CD4-positive, alpha-beta T cell (primary cell): ENCODE measurements around the gene OSCP1. TPM values are rescaled to one million over a fixed set of nuclear protein-coding genes. Genes with fewer than 3 reads are reported as not detected.

Source experiments
- ATAC-seq: fragments of 200-7000 bp; cut with Tn5 transposase; one replicate; pipeline ENCODE4 v1.10.0; 2022; ENCODE audit warnings: mild to moderate bottlenecking; ENCODE audit not compliant: poor library complexity
- CTCF ChIA-PET: fragments of 350-600 bp; sonication (Branson Sonifier 250); formaldehyde crosslinking; loops from one replicate; lab custom pipeline; 2021; ENCODE audit warnings: antibody characterized with exemption, inconsistent platforms; lab: Charles Lee
- POLR2A ChIA-PET: fragments of 350-600 bp; sonication (Branson Sonifier 250); formaldehyde crosslinking; loops from one replicate; lab custom pipeline; 2021; ENCODE audit warnings: antibody characterized with exemption, inconsistent platforms; lab: Charles Lee
- DNase-seq, 14 experiments: peaks; one replicate each; pipeline ENCODE4 v3.0.0-alpha.2; 2013 to 2020; ENCODE audit warnings: mixed read lengths in 2 of 14
- H3K27ac ChIP-seq, 2 donors: one replicate each; pipeline versions ENCODE4 v1.5.1 to v1.7.0; 2013; ENCODE audit warnings: low read length in 2 of 2, low read depth in 1 of 2, mild to moderate bottlenecking in 1 of 2
- H3K27me3 ChIP-seq, 2 experiments: 1 replicate in 1 of 2; 2 replicates in 1 of 2; pipeline versions ENCODE4 v1.6.1 to v1.7.0; 2013; ENCODE audit warnings: low read length in 2 of 2, control low read depth in 1 of 2, mild to moderate bottlenecking in 1 of 2, moderate library complexity in 1 of 2; ENCODE audit not compliant: insufficient read depth in 2 of 2, control insufficient read depth in 1 of 2
- H3K36me3 ChIP-seq: one replicate; pipeline ENCODE4 v1.6.1; 2013; ENCODE audit warnings: low read length, control low read depth; ENCODE audit not compliant: insufficient read depth
- H3K4me1 ChIP-seq: one replicate; pipeline ENCODE4 v1.6.1; 2013; ENCODE audit warnings: low read length, control low read depth; ENCODE audit not compliant: insufficient read depth
- H3K4me3 ChIP-seq: one replicate; pipeline ENCODE4 v1.5.1; 2013; ENCODE audit warnings: mild to moderate bottlenecking, low read length, moderate library complexity
- H3K9me3 ChIP-seq, 2 experiments: 1 replicate in 1 of 2; 2 replicates in 1 of 2; pipeline versions ENCODE4 v1.6.1 to v1.7.0; 2013; ENCODE audit warnings: low read length in 2 of 2, mild to moderate bottlenecking in 2 of 2, control low read depth in 1 of 2, moderate library complexity in 1 of 2; ENCODE audit not compliant: control insufficient read depth in 1 of 2, insufficient read depth in 1 of 2
- H3K27ac Mint-ChIP-seq: one replicate; pipeline ENCODE4 v1.8.0; 2020; ENCODE audit warnings: mixed read lengths
- H3K27me3 Mint-ChIP-seq: one replicate; pipeline ENCODE4 v1.8.0; 2021; ENCODE audit warnings: mixed read lengths
- H3K36me3 Mint-ChIP-seq: one replicate; pipeline ENCODE4 v1.8.0; 2021; ENCODE audit warnings: low read depth, mixed read lengths
- H3K4me1 Mint-ChIP-seq: one replicate; pipeline ENCODE4 v1.8.0; 2021; ENCODE audit warnings: low read depth, mixed read lengths
- H3K4me3 Mint-ChIP-seq: one replicate; pipeline ENCODE4 v1.8.0; 2020; ENCODE audit warnings: mild to moderate bottlenecking, mixed read lengths
- H3K9me3 Mint-ChIP-seq: one replicate; pipeline ENCODE4 v1.8.0; 2020; ENCODE audit warnings: mixed read lengths
- CTCF ChIP-seq: fragments of 200-600 bp; IDR thresholded peaks from one replicate; pipeline ENCODE4 v1.8.0; 2022; ENCODE audit warnings: antibody characterized with exemption, mild to moderate bottlenecking
- intact Hi-C, 2 experiments: fragments of 100-400 bp; cut with DNase I in 1 of 2; cut with micrococcal nuclease in 1 of 2; formaldehyde crosslinking; loops; one replicate each; pipeline versions ENCODE4 v1.15.1 to v1.9.0; 2023 to 2025; cut with DNase I, micrococcal nuclease
- total RNA-seq, 174 experiments: library from RNA in 2 of 174; stranded (reverse) in 2 of 174; gene quantifications; one replicate each; pipeline ENCODE4 v1.2.3 and lab custom pipeline; 2021 to 2026

The OSCP1 gene
- total RNA-seq, 2 experiments from 2014 or later: 0.82 to 2.4 TPM

GRCh38 chr1:36472656-36473055, 22.4 kb upstream of the OSCP1 start:
- ChIA-PET CTCF (no interaction called here), POLR2A (no interaction called here)
- Histone ChIP-seq H3K36me3 (no peaks in the 10 kb centered on the region), H3K27ac (no peak overlapping the region), H3K4me3 (no peak overlapping the region), H3K4me1 (no peaks in the 10 kb centered on the region), H3K27me3 (no peaks in the 10 kb centered on the region), H3K9me3 (no peaks in the 10 kb centered on the region)
- H3K9me3 Mint-ChIP-seq: no peaks in the 10 kb centered on the region
- H3K27me3 Mint-ChIP-seq: no peaks in the 10 kb centered on the region
- intact Hi-C loops: no loop called here
- H3K4me3 Mint-ChIP-seq: no peak overlapping the region
- H3K4me1 Mint-ChIP-seq: no peaks in the 10 kb centered on the region
- ATAC-seq (no peak), DNase-seq (no peak)
- TF ChIP-seq CTCF: no peak
- no peaks in the 10 kb centered on the region for H3K36me3 Mint-ChIP-seq
- H3K27ac Mint-ChIP-seq: no peak overlapping the region

DNA sequence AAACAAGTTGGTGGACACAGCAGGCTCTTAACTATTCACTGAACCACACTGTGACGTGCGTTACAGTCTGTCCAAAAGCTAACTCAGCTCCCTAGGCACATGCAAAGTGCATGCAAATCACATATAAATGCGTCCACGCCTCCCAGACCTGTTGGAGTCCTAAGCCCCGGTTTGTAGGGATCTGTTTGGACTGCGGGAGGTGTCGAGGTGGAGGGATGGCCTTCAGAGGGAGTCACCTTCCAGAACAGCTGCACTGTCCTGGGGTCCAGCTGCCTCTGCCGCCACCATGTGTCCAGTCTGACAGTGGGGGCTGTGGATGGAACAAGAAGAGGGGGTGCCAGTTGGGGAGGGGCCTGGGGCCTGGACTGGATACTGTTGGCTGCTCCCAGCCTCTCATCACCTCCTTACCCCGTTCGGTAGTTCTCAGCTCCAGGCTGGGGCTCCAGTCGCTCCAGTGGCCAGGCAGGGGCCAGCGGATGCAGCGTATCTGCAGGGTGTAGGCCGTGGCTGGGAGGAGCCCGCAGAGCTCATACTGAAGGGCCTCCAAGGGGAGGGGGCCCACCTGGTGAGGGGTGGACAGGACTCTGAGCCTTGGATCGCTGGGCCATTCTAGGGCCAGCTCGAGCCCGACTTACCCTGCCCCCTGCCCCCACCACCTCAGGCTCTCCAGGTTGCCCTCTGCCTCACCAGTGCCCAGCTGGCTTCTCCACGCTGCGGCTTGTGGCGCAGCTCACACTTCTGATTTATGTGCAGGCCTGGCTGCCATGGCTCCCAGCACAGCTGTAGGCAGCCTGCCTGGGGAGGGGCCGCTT, 21.8 kb upstream of the OSCP1 start:
- no peak for TF ChIP-seq CTCF
- Mint-ChIP-seq H3K9me3 (no peaks in the 10 kb centered on the region), H3K4me3 (no peak overlapping the region), H3K36me3 (no peaks in the 10 kb centered on the region), H3K4me1 (no peaks in the 10 kb centered on the region), H3K27me3 (no peaks in the 10 kb centered on the region), H3K27ac (no peak overlapping the region)
- H3K36me3 ChIP-seq: no peaks in the 10 kb centered on the region
- no peaks in the 10 kb centered on the region for H3K9me3 ChIP-seq
- H3K27ac ChIP-seq: no peak overlapping the region
- no peaks in the 10 kb centered on the region for H3K27me3 ChIP-seq
- no peaks in the 10 kb centered on the region for H3K4me1 ChIP-seq
- ChIA-PET CTCF (no interaction called here), POLR2A (no interaction called here)
- intact Hi-C loops: no loop called here
- DNase-seq (no peak), ATAC-seq (no peak)
- no peak overlapping the region for H3K4me3 ChIP-seq

GRCh38 chr1:36469163-36469562, 18.9 kb upstream of the OSCP1 start:
- peaks cover 8% of the 10 kb centered on the region for H3K4me1 ChIP-seq

More at GRCh38 chr1:36469163-36469562, 18.9 kb upstream of the OSCP1 start:
- intact Hi-C loops: loop anchor here in 1 of 2 experiments (10.0 kb wide), 2 partner anchors 824 to 1604 kb away; partner anchors contain the start of gene PSMB2
- Histone ChIP-seq H3K27ac (no peak overlapping the region), H3K27me3 (no peaks in the 10 kb centered on the region), H3K9me3 (no peaks in the 10 kb centered on the region), H3K36me3 (no peaks in the 10 kb centered on the region), H3K4me3 (no peak overlapping the region)
- no peaks in the 10 kb centered on the region for H3K27me3 Mint-ChIP-seq
- H3K9me3 Mint-ChIP-seq: no peaks in the 10 kb centered on the region
- no peak overlapping the region for H3K27ac Mint-ChIP-seq
- TF ChIP-seq CTCF: no peak
- CTCF ChIA-PET: no interaction called here
- H3K4me1 Mint-ChIP-seq: peaks cover 11% of the 10 kb centered on the region
- POLR2A ChIA-PET: no interaction called here
- H3K4me3 Mint-ChIP-seq: no peak overlapping the region
- ATAC-seq (no peak), DNase-seq (no peak)
- peaks cover 4% of the 10 kb centered on the region for H3K36me3 Mint-ChIP-seq
